Epithelial cell of proximal tubule (primary cell): ENCODE measurements around the gene EGFR. TPM values are rescaled to one million over a fixed set of nuclear protein-coding genes. Genes with fewer than 3 reads are reported as not detected.

Source experiments
- DNase-seq: peaks from one replicate; pipeline ENCODE4 v3.0.0-alpha.2; 2011; ENCODE audit warnings: low read depth
- H3K4me3 ChIP-seq: 2 replicates; pipeline ENCODE4 v1.5.1; 2011; ENCODE audit warnings: low read depth, mild to moderate bottlenecking, low read length
- total RNA-seq: library from RNA; depleted of rRNA; stranded (reverse); fragments of >200 nt; gene quantifications from 2 replicates; pipeline ENCODE4 v1.2.3, GENCODE V29; 2015
- TF ChIP-seq, protein P1 (sequence below): conservative IDR thresholded peaks from 2 replicates; pipeline ENCODE4 v1.5.1; 2012; ENCODE audit warnings: low read depth, mild to moderate bottlenecking, low read length

Gene EGFR
- total RNA-seq, 1 donor from 2014 or later, result 48.1 TPM

DNA sequence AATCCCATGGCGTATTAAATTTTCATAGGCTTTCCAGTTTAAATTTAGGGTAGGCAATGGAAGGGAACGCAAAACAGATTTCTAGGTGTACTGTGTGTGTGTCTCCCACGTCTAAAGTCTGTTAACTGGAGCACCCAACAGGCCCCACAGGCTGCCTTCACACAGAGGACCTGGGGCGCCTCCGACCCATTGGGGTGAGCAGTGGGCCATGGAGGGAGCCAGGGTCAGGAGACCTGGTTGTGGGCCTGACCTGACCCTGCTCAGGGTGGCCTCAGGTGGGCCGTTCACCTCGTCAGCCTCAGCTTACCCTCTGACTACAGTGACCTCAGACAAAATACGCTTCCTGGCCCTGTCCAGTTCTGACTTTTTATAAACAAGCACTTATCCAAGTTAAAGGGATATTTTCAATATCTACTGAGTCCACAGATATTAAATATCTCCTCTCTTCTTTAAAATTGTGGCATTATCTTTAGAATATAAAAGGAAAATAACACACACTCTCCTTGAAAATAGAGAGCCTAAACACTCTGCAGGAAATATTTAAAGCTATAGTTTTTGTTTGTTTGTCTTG is 159.6 kb downstream of the EGFR start:
- no peak overlapping the region for H3K4me3 ChIP-seq
- no peak for DNase-seq
- TF ChIP-seq, protein P1, sequence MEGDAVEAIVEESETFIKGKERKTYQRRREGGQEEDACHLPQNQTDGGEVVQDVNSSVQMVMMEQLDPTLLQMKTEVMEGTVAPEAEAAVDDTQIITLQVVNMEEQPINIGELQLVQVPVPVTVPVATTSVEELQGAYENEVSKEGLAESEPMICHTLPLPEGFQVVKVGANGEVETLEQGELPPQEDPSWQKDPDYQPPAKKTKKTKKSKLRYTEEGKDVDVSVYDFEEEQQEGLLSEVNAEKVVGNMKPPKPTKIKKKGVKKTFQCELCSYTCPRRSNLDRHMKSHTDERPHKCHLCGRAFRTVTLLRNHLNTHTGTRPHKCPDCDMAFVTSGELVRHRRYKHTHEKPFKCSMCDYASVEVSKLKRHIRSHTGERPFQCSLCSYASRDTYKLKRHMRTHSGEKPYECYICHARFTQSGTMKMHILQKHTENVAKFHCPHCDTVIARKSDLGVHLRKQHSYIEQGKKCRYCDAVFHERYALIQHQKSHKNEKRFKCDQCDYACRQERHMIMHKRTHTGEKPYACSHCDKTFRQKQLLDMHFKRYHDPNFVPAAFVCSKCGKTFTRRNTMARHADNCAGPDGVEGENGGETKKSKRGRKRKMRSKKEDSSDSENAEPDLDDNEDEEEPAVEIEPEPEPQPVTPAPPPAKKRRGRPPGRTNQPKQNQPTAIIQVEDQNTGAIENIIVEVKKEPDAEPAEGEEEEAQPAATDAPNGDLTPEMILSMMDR, result no peak

DNA sequence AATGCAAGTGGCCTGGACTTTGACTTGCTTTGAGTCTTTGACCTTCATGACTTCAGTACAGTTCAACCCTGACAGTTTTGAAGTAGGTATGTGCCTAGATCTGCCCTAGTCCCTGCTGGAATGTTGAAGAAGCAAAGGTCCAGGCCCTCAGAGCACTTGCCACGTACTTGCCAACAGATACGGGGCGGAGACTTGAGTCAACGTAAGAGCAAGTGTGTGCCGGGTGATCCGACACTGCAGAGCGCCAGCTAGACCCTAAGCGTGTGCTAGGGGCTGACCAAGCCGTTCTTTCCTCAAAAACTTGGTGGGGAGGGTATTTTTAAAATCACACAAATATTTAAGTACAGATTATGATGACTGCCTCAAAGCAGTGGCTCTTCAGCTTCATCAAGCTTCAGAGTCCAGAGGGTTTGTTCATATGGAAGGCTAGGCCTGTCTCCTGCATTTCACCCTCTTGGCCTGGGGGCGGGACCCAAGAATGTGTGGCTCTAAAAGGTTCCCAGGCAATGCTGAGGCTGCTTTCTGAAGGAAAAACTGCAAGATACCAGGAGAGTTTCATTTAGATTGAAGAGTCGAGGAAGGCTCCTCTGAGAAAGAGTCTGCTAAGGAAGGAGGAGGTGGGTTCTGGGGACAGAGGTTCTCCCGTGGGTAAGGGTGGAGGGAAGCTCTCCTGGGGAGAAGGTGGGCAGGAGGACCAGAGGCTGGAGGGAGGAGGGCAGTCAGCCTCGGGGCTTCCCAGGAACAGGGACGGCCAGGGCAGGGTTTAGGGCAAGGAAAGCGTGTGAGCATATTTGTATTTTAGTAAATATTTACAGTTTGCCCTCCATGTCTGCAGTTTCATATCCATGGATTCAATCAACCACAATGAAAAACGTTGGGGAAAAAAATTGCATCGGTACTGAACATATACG is 160.3 kb downstream of the EGFR start:
- no peak overlapping the region for H3K4me3 ChIP-seq
- no peak for DNase-seq
- TF ChIP-seq, protein P1, result no peak

DNA sequence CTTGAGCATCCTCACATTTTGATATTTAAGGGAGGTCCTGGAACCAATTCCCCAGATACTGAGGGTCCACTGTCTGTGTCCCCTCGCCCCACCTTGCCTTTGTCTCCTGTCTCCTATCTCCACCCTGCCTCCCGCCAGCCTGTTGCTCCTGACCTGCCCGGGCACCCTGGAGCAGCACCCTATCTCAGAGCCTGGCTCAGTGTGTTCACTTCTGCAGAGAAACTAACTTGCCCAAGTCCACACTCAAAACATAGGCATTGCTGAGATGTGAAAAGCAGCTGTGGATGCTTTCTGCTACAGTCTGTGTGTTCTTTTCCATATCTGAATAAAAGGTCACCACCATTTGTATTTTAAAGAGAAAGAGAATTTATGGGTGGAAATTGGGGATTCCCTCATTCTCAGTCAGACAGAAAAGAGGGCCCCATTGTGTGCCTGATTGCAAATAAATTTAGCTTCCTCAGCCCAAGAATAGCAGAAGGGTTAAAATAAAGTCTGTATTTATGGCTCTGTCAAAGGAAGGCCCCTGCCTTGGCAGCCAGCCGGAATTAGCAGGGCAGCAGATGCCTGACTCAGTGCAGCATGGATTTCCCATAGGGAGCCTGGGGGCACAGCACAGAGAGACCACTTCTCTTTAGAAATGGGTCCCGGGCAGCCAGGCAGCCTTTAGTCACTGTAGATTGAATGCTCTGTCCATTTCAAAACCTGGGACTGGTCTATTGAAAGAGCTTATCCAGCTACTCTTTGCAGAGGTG is 161.3 kb downstream of the EGFR start:
- no peak overlapping the region for H3K4me3 ChIP-seq
- DNase-seq, result no peak
- TF ChIP-seq, protein P1, result no peak

DNA sequence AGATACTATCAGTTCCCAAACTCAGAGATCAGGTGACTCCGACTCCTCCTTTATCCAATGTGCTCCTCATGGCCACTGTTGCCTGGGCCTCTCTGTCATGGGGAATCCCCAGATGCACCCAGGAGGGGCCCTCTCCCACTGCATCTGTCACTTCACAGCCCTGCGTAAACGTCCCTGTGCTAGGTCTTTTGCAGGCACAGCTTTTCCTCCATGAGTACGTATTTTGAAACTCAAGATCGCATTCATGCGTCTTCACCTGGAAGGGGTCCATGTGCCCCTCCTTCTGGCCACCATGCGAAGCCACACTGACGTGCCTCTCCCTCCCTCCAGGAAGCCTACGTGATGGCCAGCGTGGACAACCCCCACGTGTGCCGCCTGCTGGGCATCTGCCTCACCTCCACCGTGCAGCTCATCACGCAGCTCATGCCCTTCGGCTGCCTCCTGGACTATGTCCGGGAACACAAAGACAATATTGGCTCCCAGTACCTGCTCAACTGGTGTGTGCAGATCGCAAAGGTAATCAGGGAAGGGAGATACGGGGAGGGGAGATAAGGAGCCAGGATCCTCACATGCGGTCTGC is 162.2 kb downstream of the EGFR start:
- TF ChIP-seq, protein P1, result no peak

DNA sequence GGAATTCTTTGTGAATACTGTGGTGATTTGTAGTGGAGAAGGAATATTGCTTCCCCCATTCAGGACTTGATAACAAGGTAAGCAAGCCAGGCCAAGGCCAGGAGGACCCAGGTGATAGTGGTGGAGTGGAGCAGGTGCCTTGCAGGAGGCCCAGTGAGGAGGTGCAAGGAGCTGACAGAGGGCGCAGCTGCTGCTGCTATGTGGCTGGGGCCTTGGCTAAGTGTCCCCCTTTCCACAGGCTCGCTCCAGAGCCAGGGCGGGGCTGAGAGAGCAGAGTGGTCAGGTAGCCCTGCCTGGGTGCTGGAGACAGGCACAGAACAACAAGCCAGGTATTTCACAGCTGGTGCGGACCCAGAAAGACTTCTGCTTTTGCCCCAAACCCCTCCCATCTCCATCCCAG is 162.9 kb downstream of the EGFR start:
- DNase-seq, result no peak
- H3K4me3 ChIP-seq, result no peak overlapping the region
- TF ChIP-seq, protein P1, result no peak

More for the DNA sequence above, 162.2 kb downstream of the EGFR start:
- no peak for DNase-seq
- no peak overlapping the region for H3K4me3 ChIP-seq

DNA sequence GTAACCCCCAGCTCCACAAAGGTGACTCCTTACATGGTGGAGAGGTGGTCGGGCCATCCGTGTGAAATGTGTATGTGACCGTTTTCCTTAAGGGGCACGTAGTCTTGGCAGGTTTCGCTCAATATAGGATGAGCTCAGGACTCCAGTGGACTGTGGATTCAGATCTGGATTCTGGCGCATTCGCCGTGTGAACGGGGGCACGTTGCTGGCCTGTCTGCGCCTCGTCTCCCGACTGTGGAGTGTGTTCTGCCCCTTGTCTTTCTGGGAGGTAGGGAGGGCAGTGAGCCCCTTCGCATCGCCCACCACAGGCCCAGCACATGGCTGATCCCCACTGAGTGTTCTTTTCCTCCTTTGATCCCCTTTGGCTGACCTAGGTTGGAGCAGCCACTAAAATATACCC is 165.1 kb downstream of the EGFR start:
- H3K4me3 ChIP-seq, result no peak overlapping the region
- TF ChIP-seq, protein P1, result no peak
- DNase-seq, result no peak
